CD4-positive, alpha-beta memory T cell (primary cell): ENCODE measurements around the gene NCAM2. TPM values are rescaled to one million over a fixed set of nuclear protein-coding genes. Genes with fewer than 3 reads are reported as not detected.
A peak's percentile ranks its signal among the peaks of the same experiment; 100 is the strongest.

Source experiments
- CTCF ChIA-PET: fragments of 350-600 bp; sonication (Branson Sonifier 250); formaldehyde crosslinking; loops from one replicate; lab custom pipeline; 2021; ENCODE audit warnings: inconsistent platforms; ENCODE audit not compliant: partially characterized antibody; lab: Charles Lee
- POLR2A ChIA-PET: fragments of 350-600 bp; sonication (Branson Sonifier 250); formaldehyde crosslinking; loops from one replicate; lab custom pipeline; 2021; ENCODE audit not compliant: partially characterized antibody; lab: Charles Lee
- DNase-seq, 5 donors: peaks; one replicate each; pipeline versions ENCODE4 v3.0.0 to v3.0.0-alpha.2; 2020 to 2022; ENCODE audit warnings: mixed read lengths in 1 of 5
- H3K27ac ChIP-seq: one replicate; pipeline ENCODE4 v1.7.0; 2013; ENCODE audit warnings: low read depth, low read length
- H3K27me3 ChIP-seq: 2 replicates; pipeline ENCODE4 v1.7.0; 2013; ENCODE audit warnings: mild to moderate bottlenecking, low read length, moderate library complexity; ENCODE audit not compliant: insufficient read depth
- H3K36me3 ChIP-seq: 2 replicates; pipeline ENCODE4 v1.7.0; 2013; ENCODE audit warnings: mild to moderate bottlenecking, low read length, moderate library complexity; ENCODE audit not compliant: insufficient read depth
- H3K4me1 ChIP-seq: 2 replicates; pipeline ENCODE4 v1.7.0; 2013; ENCODE audit warnings: mild to moderate bottlenecking, low read length, moderate library complexity; ENCODE audit not compliant: insufficient read depth
- H3K4me3 ChIP-seq, 2 donors: one replicate each; pipeline ENCODE4 v1.7.0; 2013; ENCODE audit warnings: low read length in 2 of 2, mild to moderate bottlenecking in 1 of 2
- H3K9me3 ChIP-seq, 2 donors: one replicate each; pipeline ENCODE4 v1.7.0; 2013; ENCODE audit warnings: low read length in 2 of 2, control low read depth in 1 of 2; ENCODE audit not compliant: control insufficient read depth in 1 of 2
- H3K27ac Mint-ChIP-seq, 7 donors: one replicate each; pipeline ENCODE4 v1.8.0; 2020 to 2021; ENCODE audit warnings: mixed read lengths in 7 of 7, mild to moderate bottlenecking in 6 of 7, inconsistent platforms in 3 of 7, moderate library complexity in 3 of 7
- H3K27me3 Mint-ChIP-seq, 2 donors: one replicate each; pipeline ENCODE4 v1.8.0; 2020 to 2021; ENCODE audit warnings: mixed read lengths in 2 of 2
- H3K36me3 Mint-ChIP-seq, 2 donors: one replicate each; pipeline ENCODE4 v1.8.0; 2020 to 2021; ENCODE audit warnings: mixed read lengths in 2 of 2, inconsistent platforms in 1 of 2, mild to moderate bottlenecking in 1 of 2
- H3K4me1 Mint-ChIP-seq, 4 donors: one replicate each; pipeline ENCODE4 v1.8.0; 2020 to 2021; ENCODE audit warnings: mixed read lengths in 4 of 4, mild to moderate bottlenecking in 1 of 4
- H3K4me3 Mint-ChIP-seq, 8 donors: one replicate each; pipeline ENCODE4 v1.8.0; 2020 to 2021; ENCODE audit warnings: mixed read lengths in 8 of 8, mild to moderate bottlenecking in 7 of 8, moderate library complexity in 6 of 8, inconsistent platforms in 3 of 8
- H3K9me3 Mint-ChIP-seq, 8 donors: one replicate each; pipeline ENCODE4 v1.8.0; 2020 to 2021; ENCODE audit warnings: mixed read lengths in 8 of 8, mild to moderate bottlenecking in 5 of 8, inconsistent platforms in 3 of 8, moderate library complexity in 1 of 8
- intact Hi-C: fragments of 100-400 bp; cut with micrococcal nuclease; formaldehyde crosslinking; loops from one replicate; pipeline ENCODE4 v1.15.1; 2023
- polyA plus RNA-seq, 2 donors: library from polyadenylated mRNA; unstranded; fragments of 300-500 nt; fragmentation: Illumina TruSeq; gene quantifications; one replicate each; pipeline ENCODE4 v1.2.3, GENCODE V29; 2021
- total RNA-seq, 2 experiments: library from RNA; stranded (reverse); gene quantifications; one replicate each; pipeline ENCODE4 v1.2.3, GENCODE V29; 2021

NCAM2 gene
- total and polyA plus RNA-seq, 4 experiments from 2014 or later = not detected

GRCh38 chr21:21151231-21151630 lies 153.0 kb downstream of the NCAM2 start:
- no peak overlapping the region for H3K4me3 ChIP-seq

GRCh38 chr21:21156397-21156796 lies 158.2 kb downstream of the NCAM2 start:
- H3K4me1 ChIP-seq = no peaks in the 10 kb centered on the region
- CTCF ChIA-PET = no interaction called here
- no peak overlapping the region for H3K27ac ChIP-seq
- no peak overlapping the region for H3K4me3 Mint-ChIP-seq
- H3K9me3 Mint-ChIP-seq = peaks cover 0 to 3% (median 0%) of the 10 kb centered on the region in 8 donors
- no peak overlapping the region for H3K27ac Mint-ChIP-seq
- POLR2A ChIA-PET = no interaction called here
- no peaks in the 10 kb centered on the region for H3K9me3 ChIP-seq
- no peaks in the 10 kb centered on the region for H3K36me3 ChIP-seq
- no peak for DNase-seq
- H3K27me3 Mint-ChIP-seq = peaks cover 0 to 2% of the 10 kb centered on the region in 2 donors
- H3K4me3 ChIP-seq = no peak overlapping the region
- intact Hi-C loops = no loop called here
- no peaks in the 10 kb centered on the region for H3K27me3 ChIP-seq
- no peaks in the 10 kb centered on the region for H3K36me3 Mint-ChIP-seq
- H3K4me1 Mint-ChIP-seq = no peaks in the 10 kb centered on the region

More at GRCh38 chr21:21151231-21151630, 153.0 kb downstream of the NCAM2 start:
- DNase-seq = no peak
- Histone ChIP-seq H3K27ac (no peak overlapping the region), H3K36me3 (no peaks in the 10 kb centered on the region), H3K27me3 (no peaks in the 10 kb centered on the region), H3K4me1 (no peaks in the 10 kb centered on the region), H3K9me3 (no peaks in the 10 kb centered on the region)
- no peak overlapping the region for H3K4me3 Mint-ChIP-seq
- no peaks in the 10 kb centered on the region for H3K4me1 Mint-ChIP-seq
- no peaks in the 10 kb centered on the region for H3K36me3 Mint-ChIP-seq
- intact Hi-C loops = no loop called here
- peaks cover 0 to 2% of the 10 kb centered on the region in 2 donors for H3K27me3 Mint-ChIP-seq
- ChIA-PET POLR2A (no interaction called here), CTCF (no interaction called here)
- peaks cover 0 to 5% (median 0%) of the 10 kb centered on the region in 8 donors for H3K9me3 Mint-ChIP-seq
- no peak overlapping the region for H3K27ac Mint-ChIP-seq

DNA sequence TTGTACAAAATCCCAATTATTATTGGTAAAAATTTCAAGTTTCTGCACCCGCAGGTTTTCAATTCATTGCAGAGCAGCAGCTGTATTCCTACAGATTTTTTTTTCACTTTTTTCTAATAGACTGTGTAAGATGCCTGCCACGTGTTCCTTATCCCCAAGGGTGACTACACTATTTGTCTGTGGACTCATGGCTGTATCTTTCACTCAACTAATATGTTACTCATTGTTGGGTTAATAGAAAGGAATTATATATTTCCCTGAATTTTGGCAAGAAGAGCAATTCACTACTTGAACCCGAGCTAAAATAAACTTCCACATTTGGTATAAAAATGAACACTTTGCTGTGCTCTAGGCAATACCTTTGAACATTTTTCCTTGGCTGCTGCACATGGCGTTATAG lies 158.7 kb downstream of the NCAM2 start:
- no peaks in the 10 kb centered on the region for H3K4me1 Mint-ChIP-seq
- peaks cover 0 to 2% (median 0%) of the 10 kb centered on the region in 8 donors for H3K9me3 Mint-ChIP-seq
- intact Hi-C loops = no loop called here
- POLR2A ChIA-PET = no interaction called here
- H3K4me3 Mint-ChIP-seq = no peak overlapping the region
- peaks cover 0 to 2% of the 10 kb centered on the region in 2 donors for H3K27me3 Mint-ChIP-seq
- Histone ChIP-seq H3K27me3 (no peaks in the 10 kb centered on the region), H3K36me3 (no peaks in the 10 kb centered on the region), H3K4me3 (no peak overlapping the region), H3K27ac (no peak overlapping the region), H3K4me1 (no peaks in the 10 kb centered on the region), H3K9me3 (no peaks in the 10 kb centered on the region)
- H3K36me3 Mint-ChIP-seq = no peaks in the 10 kb centered on the region
- DNase-seq = no peak
- CTCF ChIA-PET = no interaction called here
- no peak overlapping the region for H3K27ac Mint-ChIP-seq

DNA sequence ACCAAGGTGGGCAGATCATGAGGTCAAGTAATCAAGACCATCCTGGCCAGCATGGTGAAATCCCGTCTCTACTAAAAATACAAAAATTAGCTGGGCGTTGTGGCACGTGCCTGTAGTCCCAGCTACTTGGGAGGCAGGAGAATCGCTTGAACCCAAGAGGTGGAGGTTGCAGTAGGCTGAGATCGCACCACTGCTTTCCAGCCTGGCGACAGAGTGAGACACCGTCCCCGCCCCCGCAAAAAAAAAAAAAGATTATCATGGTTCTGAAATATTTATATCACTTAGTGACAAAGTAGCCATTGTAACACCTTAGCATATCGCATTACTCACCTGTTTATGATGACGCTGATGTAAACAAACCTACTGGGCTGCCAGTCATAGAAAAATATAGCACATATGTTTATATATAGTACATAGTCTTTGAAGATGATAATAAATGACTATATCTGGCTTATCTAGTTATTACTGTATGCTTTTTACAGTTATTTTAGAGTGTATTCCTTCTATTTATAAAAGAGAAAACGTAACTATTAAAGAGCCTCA lies 160.2 kb downstream of the NCAM2 start:
- no peak overlapping the region for H3K27ac ChIP-seq
- Mint-ChIP-seq H3K9me3 (peaks cover 0 to under 1% (median 0%) of the 10 kb centered on the region in 8 donors), H3K36me3 (no peaks in the 10 kb centered on the region), H3K27ac (no peak overlapping the region), H3K4me1 (no peaks in the 10 kb centered on the region), H3K27me3 (peaks cover 0 to 2% of the 10 kb centered on the region in 2 donors), H3K4me3 (no peak overlapping the region)
- ChIA-PET POLR2A (no interaction called here), CTCF (interaction anchor here (0.9 kb wide), 1 partner anchor 1633 kb away, joined by 3 read pairs; no protein-coding TSS in a partner anchor)
- H3K36me3 ChIP-seq = no peaks in the 10 kb centered on the region
- DNase-seq = no peak
- H3K27me3 ChIP-seq = no peaks in the 10 kb centered on the region
- H3K4me3 ChIP-seq = no peak overlapping the region
- intact Hi-C loops = no loop called here
- H3K4me1 ChIP-seq = no peaks in the 10 kb centered on the region
- no peaks in the 10 kb centered on the region for H3K9me3 ChIP-seq

GRCh38 chr21:21159253-21159899 lies 161.2 kb downstream of the NCAM2 start:
- H3K36me3 Mint-ChIP-seq = no peaks in the 10 kb centered on the region
- H3K4me1 ChIP-seq = no peaks in the 10 kb centered on the region
- H3K36me3 ChIP-seq = no peaks in the 10 kb centered on the region
- no peak overlapping the region for H3K4me3 ChIP-seq
- H3K9me3 Mint-ChIP-seq = no peaks in the 10 kb centered on the region
- intact Hi-C loops = no loop called here
- peaks cover 0 to 2% of the 10 kb centered on the region in 2 donors for H3K27me3 Mint-ChIP-seq
- H3K4me3 Mint-ChIP-seq = no peak overlapping the region
- no peak for DNase-seq
- no peaks in the 10 kb centered on the region for H3K4me1 Mint-ChIP-seq
- no peak overlapping the region for H3K27ac Mint-ChIP-seq
- POLR2A ChIA-PET = no interaction called here
- CTCF ChIA-PET = interaction anchor here (0.9 kb wide), 1 partner anchor 1632 kb away, joined by 3 read pairs; no protein-coding TSS in a partner anchor
- no peaks in the 10 kb centered on the region for H3K9me3 ChIP-seq
- H3K27ac ChIP-seq = no peak overlapping the region
- no peaks in the 10 kb centered on the region for H3K27me3 ChIP-seq

- H3K9me3 Mint-ChIP-seq = no peaks in the 10 kb centered on the region
- intact Hi-C loops = no loop called here
- no peaks in the 10 kb centered on the region for H3K4me1 ChIP-seq
- H3K36me3 ChIP-seq = no peaks in the 10 kb centered on the region
- H3K4me1 Mint-ChIP-seq = no peaks in the 10 kb centered on the region
- no peak for DNase-seq
- no peaks in the 10 kb centered on the region for H3K27me3 Mint-ChIP-seq
- no peak overlapping the region for H3K4me3 Mint-ChIP-seq
- H3K27me3 ChIP-seq = no peaks in the 10 kb centered on the region
- H3K36me3 Mint-ChIP-seq = no peaks in the 10 kb centered on the region
- POLR2A ChIA-PET = no interaction called here
- CTCF ChIA-PET = no interaction called here
- no peak overlapping the region for H3K27ac ChIP-seq
- H3K4me3 ChIP-seq = no peak overlapping the region
- no peaks in the 10 kb centered on the region for H3K9me3 ChIP-seq
- no peak overlapping the region for H3K27ac Mint-ChIP-seq
Observed at GRCh38 chr21:21162786-21163185, 164.6 kb downstream of the NCAM2 start.

GRCh38 chr21:21163904-21164303 lies 165.7 kb downstream of the NCAM2 start:
- H3K9me3 ChIP-seq = no peaks in the 10 kb centered on the region
- intact Hi-C loops = no loop called here
- no peaks in the 10 kb centered on the region for H3K27me3 Mint-ChIP-seq
- no peak overlapping the region for H3K4me3 Mint-ChIP-seq
- no peaks in the 10 kb centered on the region for H3K4me1 Mint-ChIP-seq
- no peaks in the 10 kb centered on the region for H3K4me1 ChIP-seq
- POLR2A ChIA-PET = no interaction called here
- no peak overlapping the region for H3K4me3 ChIP-seq
- peaks cover 0 to 2% (median 0%) of the 10 kb centered on the region in 8 donors for H3K9me3 Mint-ChIP-seq
- no peaks in the 10 kb centered on the region for H3K36me3 Mint-ChIP-seq
- no peaks in the 10 kb centered on the region for H3K36me3 ChIP-seq
- H3K27ac Mint-ChIP-seq = peak overlapping the region in 1 of 7 donors; percentile 22
- H3K27me3 ChIP-seq = no peaks in the 10 kb centered on the region
- DNase-seq = peak; percentile 13 to 40 (median 22)
- CTCF ChIA-PET = no interaction called here
- no peak overlapping the region for H3K27ac ChIP-seq
